GM13976 (cell line): Measurements from ENCODE around the gene UTS2R.

Experiments
- DNase-seq: peaks from one replicate; pipeline ENCODE4 v3.0.0; 2012; ENCODE audit warnings: low spot score
- CTCF ChIP-seq: IDR thresholded peaks from 2 replicates; pipeline ENCODE4 v1.5.1; 2012; ENCODE audit warnings: borderline replicate concordance, mild to moderate bottlenecking; ENCODE audit not compliant: insufficient read depth; ENCODE audit errors: extremely low read depth, missing control alignments, control extremely low read depth
- in situ Hi-C: fragments of 300-500 bp; cut with MboI; formaldehyde crosslinking; loops from one replicate; pipeline ENCODE4 v1.12.0; 2022; ENCODE audit warnings: low sequenced_read_pairs, mixed read lengths, inconsistent platforms; ENCODE audit not compliant: unreplicated experiment

Gene UTS2R

GRCh38 chr17:82418001-82418986, 46.7 kb downstream of the UTS2R start, which contains the start of the genes HEXD and OGFOD3:
TSS of gene HEXD (plus strand) at chr17:82418347. CDS start at chr17:82419800, 1,453 bp downstream.
TSS of gene OGFOD3 (minus strand) at chr17:82418586. CDS start at chr17:82418485, 101 bp downstream.
- in situ Hi-C loops = no loop called here
- TF ChIP-seq CTCF = no peak
- peak; percentile 98 for DNase-seq

GRCh38 chr17:82419540-82419939, 48.0 kb downstream of the UTS2R start:
- in situ Hi-C loops = no loop called here

GRCh38 chr17:82424001-82424862, 52.7 kb downstream of the UTS2R start:
- peak; percentile 73 for DNase-seq
- in situ Hi-C loops = no loop called here
- TF ChIP-seq CTCF = peak; percentile 20

More at GRCh38 chr17:82419540-82419939, 48.0 kb downstream of the UTS2R start:
- no peak for DNase-seq
- no peak for TF ChIP-seq CTCF

- TF ChIP-seq CTCF = no peak
- in situ Hi-C loops = no loop called here
- no peak for DNase-seq
Measured at GRCh38 chr17:82424863-82425159, 53.2 kb downstream of the UTS2R start.
